ENCODE measurements around the gene NDUFA11.

DNA sequence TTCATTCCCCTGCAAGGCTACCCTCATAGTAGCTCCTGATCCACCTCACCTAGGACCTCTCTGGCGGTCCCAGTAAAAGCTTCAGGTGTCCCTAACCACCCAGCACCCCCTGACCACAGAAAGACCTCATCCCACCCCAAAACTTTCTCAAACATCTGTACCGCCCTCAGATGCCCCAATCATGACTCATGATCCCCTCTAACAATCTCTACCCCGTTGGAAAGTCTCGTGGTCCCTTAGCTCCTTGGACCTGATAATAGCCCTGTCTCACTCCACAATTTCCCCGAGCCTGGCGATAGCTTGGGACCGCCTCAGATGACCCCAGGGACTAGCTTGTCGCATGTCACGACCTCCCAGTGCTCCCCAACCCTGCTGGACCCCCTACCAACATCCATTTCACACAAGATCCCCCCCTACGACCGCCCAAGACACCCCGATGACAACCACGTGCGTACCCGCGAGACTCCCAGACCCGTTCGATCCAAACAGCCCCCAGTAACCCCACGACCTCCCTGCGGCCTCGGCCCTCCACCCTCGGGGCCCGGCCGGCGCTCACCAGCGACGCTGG lies 450 bp downstream of the NDUFA11 start:
- TF ChIP-seq CTCF (IDR thresholded peaks at IDR 0.05; ENCODE audit: low read depth, low read length, poor library complexity, severe bottlenecking): no peak
- no peak for TF ChIP-seq EZH2phosphoT487 (IDR thresholded peaks at IDR 0.05; ENCODE audit: borderline replicate concordance, low read length)

All from DOHH2 (cell line).